ENCODE data around the gene SPSB3.
"Not testable (repeated sequence)": the region's sequence is repeated elsewhere in the genome, so short reads cannot be mapped to it uniquely, and the experiment has no call there.

SPSB3 gene

GRCh38 chr16:1816396-1817275 is 34.3 kb upstream of the SPSB3 start:
- no peak for DNase-seq (ENCODE audit: low spot score)

- DNase-seq (ENCODE audit: low spot score), result no peak
These were observed 33.1 kb upstream of the SPSB3 start for GRCh38 chr16:1815461-1815860.

GRCh38 chr16:1812732-1813163 is 30.4 kb upstream of the SPSB3 start:
- no peak for DNase-seq (ENCODE audit: low spot score)

- DNase-seq (ENCODE audit: low spot score), result no peak
These were observed 28.2 kb upstream of the SPSB3 start for GRCh38 chr16:1810536-1810935.

- DNase-seq (ENCODE audit: low spot score), result no peak
These were observed 27.7 kb upstream of the SPSB3 start for GRCh38 chr16:1810106-1810505.

- DNase-seq (ENCODE audit: low spot score), result no peak
These were observed 27.0 kb upstream of the SPSB3 start for GRCh38 chr16:1809281-1809801.

- DNase-seq (ENCODE audit: low spot score), result no peak
These were observed 26.3 kb upstream of the SPSB3 start for GRCh38 chr16:1808691-1809090.

- DNase-seq (ENCODE audit: low spot score), result no peak
These were observed 25.3 kb upstream of the SPSB3 start for GRCh38 chr16:1807626-1808025.

- DNase-seq (ENCODE audit: low spot score), result no peak
These were observed 18.3 kb upstream of the SPSB3 start for GRCh38 chr16:1800701-1801100.

GRCh38 chr16:1799263-1799662 is 16.9 kb upstream of the SPSB3 start:
- DNase-seq (ENCODE audit: low spot score), result not testable (repeated sequence)

GRCh38 chr16:1794908-1795666 is 12.7 kb upstream of the SPSB3 start:
- no peak for DNase-seq (ENCODE audit: low spot score)

- no peak for DNase-seq (ENCODE audit: low spot score)
These were observed 12.0 kb upstream of the SPSB3 start for GRCh38 chr16:1794221-1794871.

GRCh38 chr16:1793578-1794220 is 11.3 kb upstream of the SPSB3 start, which contains the start of gene IGFALS:
TSS of gene IGFALS (minus strand) at chr16:1793705. CDS start at chr16:1793652, 53 bp downstream.
- DNase-seq (ENCODE audit: low spot score), result no peak

- no peak for DNase-seq (ENCODE audit: low spot score)
These were observed 10.6 kb upstream of the SPSB3 start for GRCh38 chr16:1792836-1793577.

- no peak for DNase-seq (ENCODE audit: low spot score)
These were observed 9.8 kb upstream of the SPSB3 start for GRCh38 chr16:1791943-1792812.

GRCh38 chr16:1791256-1791942 is 9.0 kb upstream of the SPSB3 start:
- DNase-seq (ENCODE audit: low spot score), result no peak

GRCh38 chr16:1790611-1791255 is 8.4 kb upstream of the SPSB3 start:
- DNase-seq (ENCODE audit: low spot score), result no peak

- DNase-seq (ENCODE audit: low spot score), result no peak
These were observed 7.9 kb upstream of the SPSB3 start for GRCh38 chr16:1790261-1790610.

- DNase-seq (ENCODE audit: low spot score), result no peak
These were observed 7.3 kb upstream of the SPSB3 start for GRCh38 chr16:1789643-1790045.

Data from putamen (tissue), 1 donor.